Measurements from ENCODE around the gene CLDN8.

- TF ChIP-seq CTCF (IDR thresholded peaks at IDR 0.05; ENCODE audit: borderline replicate concordance, extremely low read depth, low read length, poor library complexity, severe bottlenecking) (no peak), EZH2 (IDR thresholded peaks at IDR 0.05; ENCODE audit: borderline replicate concordance, low read depth, low read length, severe bottlenecking) (no peak)
Measured at GRCh38 chr21:30233228-30234020, 17.5 kb upstream of the CLDN8 start.

Data from DND-41 (cell line).